Gastrocnemius medialis (tissue), 4 donors: ENCODE results near the gene PDLIM4. TPM values are rescaled to one million over a fixed set of nuclear protein-coding genes. Genes with fewer than 3 reads are reported as not detected.
A peak's percentile ranks its signal among the peaks of the same experiment; 100 is the strongest.

Experiments used
- ATAC-seq, 2 donors: fragments of 150-250 bp; one replicate each; pipeline ENCODE4 v1.9.1; 2016
- DNase-seq, 2 donors: peaks; one replicate each; pipeline ENCODE4 v3.0.0-alpha.2; 2019
- H3K27ac ChIP-seq, 4 donors: fragments of 200-600 bp; sonication (generic); 1 replicate in 1 of 4; 2 replicates in 3 of 4; pipeline ENCODE4 v1.5.1; 2016 to 2018; ENCODE audit warnings: mild to moderate bottlenecking in 2 of 4, moderate library complexity in 1 of 4
- H3K27me3 ChIP-seq, 3 donors: fragments of 200-600 bp; sonication (generic) in 2 of 3; 1 replicate in 1 of 3; 2 replicates in 2 of 3; pipeline versions ENCODE4 v1.5.1 to v1.6.0; 2016 to 2019; ENCODE audit warnings: mild to moderate bottlenecking in 1 of 3, moderate library complexity in 1 of 3
- H3K36me3 ChIP-seq, 2 donors: fragments of 200-600 bp; sonication (generic) in 1 of 2; one replicate each; pipeline ENCODE4 v1.5.1; 2017 to 2018
- H3K4me1 ChIP-seq, 2 donors: fragments of 200-600 bp; sonication (generic) in 1 of 2; one replicate each; pipeline ENCODE4 v1.5.1; 2016 to 2017; ENCODE audit warnings: mild to moderate bottlenecking in 2 of 2
- H3K4me3 ChIP-seq, 4 donors: fragments of 200-600 bp; sonication (generic) in 3 of 4; 1 replicate in 1 of 4; 2 replicates in 3 of 4; pipeline ENCODE4 v1.5.1; 2016 to 2019; ENCODE audit warnings: mild to moderate bottlenecking in 2 of 4
- H3K9me3 ChIP-seq, 3 donors: fragments of 200-600 bp; sonication (generic) in 2 of 3; 1 replicate in 1 of 3; 2 replicates in 2 of 3; pipeline ENCODE4 v1.5.1; 2016 to 2019
- POLR2A ChIP-seq, 2 donors: fragments of 450-650 bp; IDR thresholded peaks; one replicate each; pipeline ENCODE4 v1.6.1; 2017; ENCODE audit warnings: antibody characterized with exemption in 2 of 2, mild to moderate bottlenecking in 2 of 2, moderate library complexity in 2 of 2
- in situ Hi-C, 4 donors: fragments of 200-750 bp; cut with MboI; loops; one replicate each; pipeline versions ENCODE4 v1.15.0 to v1.8.0; 2017; ENCODE audit warnings: low sequenced_read_pairs in 4 of 4
- intact Hi-C: fragments of 100-400 bp; cut with DNase I; formaldehyde crosslinking; loops from one replicate; pipeline ENCODE4 v1.15.1; 2023; ENCODE audit warnings: low total_unique reads
- total RNA-seq, 4 donors: library from RNA; depleted of rRNA; stranded (reverse); fragments of >200 nt; gene quantifications; one replicate each; pipeline versions ENCODE4 v1.1.0 to v1.2.3, GENCODE V29; 2016
- TF ChIP-seq, protein P1 (sequence below), 5 experiments: fragments of 450-650 bp in 3 of 5; fragments of 200-600 bp in 2 of 5; sonication (generic) in 2 of 5; IDR thresholded peaks in 4 of 5; conservative IDR thresholded peaks in 1 of 5; 1 replicate in 4 of 5; 2 replicates in 1 of 5; pipeline ENCODE4 v1.5.1; 2016 to 2019; ENCODE audit warnings: antibody characterized with exemption in 5 of 5, mild to moderate bottlenecking in 3 of 5, moderate library complexity in 3 of 5

PDLIM4 gene
- total RNA-seq, 4 donors from 2014 or later, result 0.66 to 8.0 (median 5.3) TPM

DNA sequence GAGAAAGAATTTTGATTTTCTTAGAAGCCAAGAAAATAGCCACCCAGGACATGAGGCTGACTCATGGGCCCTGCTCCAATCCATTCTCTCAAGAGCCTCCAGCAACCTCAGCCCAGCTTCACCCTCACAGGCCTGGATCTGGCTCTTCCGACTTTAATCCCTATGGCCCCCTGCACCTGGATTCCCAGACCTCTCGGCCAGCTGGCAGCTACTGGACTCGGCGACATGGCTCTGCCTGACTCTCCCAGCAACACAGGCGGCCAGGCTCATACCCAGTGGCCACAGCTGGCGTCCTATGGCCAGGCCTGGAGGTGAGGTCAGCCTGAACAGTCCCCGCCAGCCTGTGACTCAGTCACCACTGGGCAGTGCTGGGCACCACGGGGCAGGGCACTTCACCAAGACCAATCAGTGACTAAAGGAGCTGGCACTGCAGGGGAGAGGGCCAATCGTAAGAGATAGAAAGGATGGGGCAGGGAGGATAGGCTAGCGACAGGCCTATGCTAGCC lies 6.2 kb upstream of the PDLIM4 start:
- Histone ChIP-seq H3K4me3 (no peak overlapping the region), H3K4me1 (peaks cover 3 to 5% of the 10 kb centered on the region in 2 donors), H3K27me3 (no peaks in the 10 kb centered on the region), H3K36me3 (no peaks in the 10 kb centered on the region), H3K9me3 (no peaks in the 10 kb centered on the region), H3K27ac (peak overlapping the region in 1 of 4 donors; percentile 18)
- DNase-seq (peak in 1 of 2 donors; percentile 39), ATAC-seq (peak; percentile 39 to 40)
- in situ Hi-C loops, result loop anchor here in 1 of 4 donors (25.0 kb wide), 1 partner anchor 261 kb away; no protein-coding TSS in a partner anchor
- intact Hi-C loops, result no loop called here
- TF ChIP-seq POLR2A (IDR thresholded peaks at IDR 0.05), result no peak
- TF ChIP-seq, protein P1, sequence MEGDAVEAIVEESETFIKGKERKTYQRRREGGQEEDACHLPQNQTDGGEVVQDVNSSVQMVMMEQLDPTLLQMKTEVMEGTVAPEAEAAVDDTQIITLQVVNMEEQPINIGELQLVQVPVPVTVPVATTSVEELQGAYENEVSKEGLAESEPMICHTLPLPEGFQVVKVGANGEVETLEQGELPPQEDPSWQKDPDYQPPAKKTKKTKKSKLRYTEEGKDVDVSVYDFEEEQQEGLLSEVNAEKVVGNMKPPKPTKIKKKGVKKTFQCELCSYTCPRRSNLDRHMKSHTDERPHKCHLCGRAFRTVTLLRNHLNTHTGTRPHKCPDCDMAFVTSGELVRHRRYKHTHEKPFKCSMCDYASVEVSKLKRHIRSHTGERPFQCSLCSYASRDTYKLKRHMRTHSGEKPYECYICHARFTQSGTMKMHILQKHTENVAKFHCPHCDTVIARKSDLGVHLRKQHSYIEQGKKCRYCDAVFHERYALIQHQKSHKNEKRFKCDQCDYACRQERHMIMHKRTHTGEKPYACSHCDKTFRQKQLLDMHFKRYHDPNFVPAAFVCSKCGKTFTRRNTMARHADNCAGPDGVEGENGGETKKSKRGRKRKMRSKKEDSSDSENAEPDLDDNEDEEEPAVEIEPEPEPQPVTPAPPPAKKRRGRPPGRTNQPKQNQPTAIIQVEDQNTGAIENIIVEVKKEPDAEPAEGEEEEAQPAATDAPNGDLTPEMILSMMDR (IDR thresholded peaks at IDR 0.05 in 4 of 5, conservative IDR thresholded peaks at IDR 0.05 in 1 of 5), result no peak

DNA sequence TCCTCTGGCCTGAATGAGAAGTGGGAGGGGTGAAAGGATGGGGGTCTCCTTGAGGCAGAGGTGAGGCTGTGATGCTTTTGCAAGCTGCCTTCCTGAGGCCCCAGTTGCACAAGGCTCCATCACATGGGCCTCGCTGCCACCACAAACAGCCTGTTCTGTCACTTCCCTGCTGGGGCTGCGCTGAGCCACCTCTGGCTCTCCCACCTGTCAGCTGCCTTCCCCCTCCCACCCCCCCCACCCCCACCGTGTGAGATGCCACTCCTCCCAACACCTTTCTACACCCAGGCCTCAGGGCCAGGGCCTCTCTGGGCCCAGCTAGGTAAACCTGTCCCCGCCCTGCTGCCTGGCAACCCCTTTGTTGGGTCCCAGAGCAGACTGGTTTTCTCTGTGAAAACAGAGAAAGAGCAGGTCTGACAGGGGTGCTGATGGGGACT lies 4.5 kb upstream of the PDLIM4 start:
- H3K4me1 ChIP-seq, result peaks cover 3 to 5% of the 10 kb centered on the region in 2 donors
- H3K36me3 ChIP-seq, result no peaks in the 10 kb centered on the region
- TF ChIP-seq, protein P1 (IDR thresholded peaks at IDR 0.05 in 4 of 5, conservative IDR thresholded peaks at IDR 0.05 in 1 of 5), result no peak
- no peak for TF ChIP-seq POLR2A (IDR thresholded peaks at IDR 0.05)
- peaks cover 0 to 3% (median 0%) of the 10 kb centered on the region in 3 donors for H3K27me3 ChIP-seq
- DNase-seq (no peak), ATAC-seq (no peak)
- intact Hi-C loops (no loop called here), in situ Hi-C loops (loop anchor here in 1 of 4 donors (25.0 kb wide), 1 partner anchor 259 kb away; no protein-coding TSS in a partner anchor)
- no peaks in the 10 kb centered on the region for H3K9me3 ChIP-seq
- H3K27ac ChIP-seq, result no peak overlapping the region
- H3K4me3 ChIP-seq, result no peak overlapping the region

DNA sequence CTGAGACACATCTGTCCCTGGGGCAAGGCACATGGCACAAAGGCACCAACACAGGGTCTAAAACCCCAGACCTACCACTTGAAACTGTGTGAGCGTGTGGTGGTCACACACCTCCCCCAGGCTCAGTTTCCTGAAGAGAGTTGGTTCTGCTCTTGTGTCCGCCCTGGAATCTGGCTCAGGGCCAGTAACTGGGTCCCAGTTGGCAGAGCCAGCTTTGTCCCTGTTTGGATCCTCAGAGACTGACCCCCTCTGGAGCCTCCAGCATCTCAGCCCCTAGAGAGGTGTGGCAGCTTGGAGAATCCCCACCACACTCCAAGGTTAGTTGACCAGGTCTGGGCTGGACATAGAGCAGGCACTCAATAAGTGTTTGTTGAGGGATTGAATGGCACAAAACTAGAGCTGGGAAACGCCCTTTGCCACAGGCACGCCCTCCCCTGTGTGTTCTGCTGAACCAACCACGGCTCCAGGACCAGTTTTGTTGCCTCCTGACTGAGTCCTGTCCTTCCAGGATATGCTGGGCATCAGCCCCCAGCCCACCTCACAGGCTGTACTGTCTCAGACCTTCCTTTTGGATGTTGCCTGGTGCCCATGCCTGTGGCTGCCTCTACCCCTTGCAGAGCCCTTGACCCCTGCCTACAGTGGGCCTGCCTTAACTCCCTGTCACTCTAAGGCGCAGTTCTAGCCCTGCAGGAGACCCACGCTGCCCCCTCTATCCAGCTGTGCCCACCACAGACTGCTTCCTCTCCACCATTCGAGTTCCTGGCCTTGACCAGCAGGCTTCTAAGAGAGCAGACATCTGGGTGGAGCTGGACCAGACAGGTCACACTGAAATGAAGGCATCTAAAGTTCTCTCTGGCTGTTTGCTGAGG lies 3.8 kb upstream of the PDLIM4 start:
- Histone ChIP-seq H3K27me3 (peaks cover 0 to 6% (median 0%) of the 10 kb centered on the region in 3 donors), H3K9me3 (no peaks in the 10 kb centered on the region), H3K4me3 (no peak overlapping the region), H3K27ac (no peak overlapping the region), H3K4me1 (peaks cover 4 to 5% of the 10 kb centered on the region in 2 donors), H3K36me3 (no peaks in the 10 kb centered on the region)
- DNase-seq (no peak), ATAC-seq (no peak)
- in situ Hi-C loops, result loop anchor here in 1 of 4 donors (25.0 kb wide), 1 partner anchor 259 kb away; no protein-coding TSS in a partner anchor
- TF ChIP-seq, protein P1 (IDR thresholded peaks at IDR 0.05 in 4 of 5, conservative IDR thresholded peaks at IDR 0.05 in 1 of 5), result no peak
- no peak for TF ChIP-seq POLR2A (IDR thresholded peaks at IDR 0.05)
- intact Hi-C loops, result no loop called here

DNA sequence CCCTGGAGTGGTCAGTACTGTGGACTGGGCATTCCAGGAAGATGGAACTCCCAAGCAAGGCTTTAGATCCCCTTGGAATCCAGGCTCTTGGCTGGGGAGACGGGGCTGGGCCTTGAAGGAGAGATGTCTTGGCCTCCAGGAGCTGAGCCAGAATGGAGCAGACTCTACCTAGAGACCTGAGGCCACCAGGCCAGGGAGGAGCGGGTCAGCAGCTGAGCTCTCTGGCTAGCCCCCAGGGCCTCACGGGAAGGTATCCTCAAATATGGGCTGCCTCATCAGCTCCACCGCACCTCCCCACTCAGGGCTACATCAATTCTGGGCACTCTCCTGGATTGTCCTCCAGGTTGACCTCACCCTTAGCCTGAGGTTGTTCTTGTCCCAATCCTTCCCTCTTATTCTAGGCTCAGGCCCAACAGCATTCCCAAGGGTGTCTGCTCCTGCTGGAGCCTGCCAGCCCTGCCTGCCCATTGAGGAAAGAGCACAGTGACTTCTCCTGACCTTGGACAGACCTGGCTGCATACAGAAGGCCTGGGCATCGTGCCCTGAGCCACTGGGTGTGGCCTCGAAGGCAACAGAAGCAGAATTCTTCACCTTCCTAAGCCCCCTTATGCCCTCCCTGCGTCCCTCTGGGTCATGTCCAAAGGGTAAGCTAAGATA lies 3.0 kb upstream of the PDLIM4 start:
- Histone ChIP-seq H3K36me3 (no peaks in the 10 kb centered on the region), H3K4me3 (no peak overlapping the region), H3K27ac (no peak overlapping the region), H3K27me3 (peaks cover 0 to 6% (median 0%) of the 10 kb centered on the region in 3 donors), H3K4me1 (peaks cover 5 to 8% of the 10 kb centered on the region in 2 donors), H3K9me3 (no peaks in the 10 kb centered on the region)
- intact Hi-C loops (no loop called here), in situ Hi-C loops (loop anchor here in 1 of 4 donors (25.0 kb wide), 1 partner anchor 258 kb away; no protein-coding TSS in a partner anchor)
- no peak for ATAC-seq
- no peak for DNase-seq
- no peak for TF ChIP-seq POLR2A (IDR thresholded peaks at IDR 0.05)
- TF ChIP-seq, protein P1 (IDR thresholded peaks at IDR 0.05 in 4 of 5, conservative IDR thresholded peaks at IDR 0.05 in 1 of 5), result no peak
